Panc1 (cell line): ENCODE results near the gene ANKH. TPM values are rescaled to one million over a fixed set of nuclear protein-coding genes. Genes with fewer than 3 reads are reported as not detected.

Experiments
- ATAC-seq: fragments of 200-7000 bp; cut with Tn5 transposase; 2 replicates; pipeline ENCODE4 v1.9.1; 2020; ENCODE audit warnings: mild to moderate bottlenecking, moderate library complexity
- BruUV-seq: library from RNA; stranded (reverse); fragments of 400-500 nt; replicated peaks from 2 replicates; lab custom pipeline; 2021; lab: Mats Ljungman, UMichigan
- CTCF ChIA-PET: fragments of 300-600 bp; sonication (Branson Sonifier 250); formaldehyde crosslinking; loops from one replicate; lab custom pipeline; 2022; ENCODE audit warnings: antibody characterized with exemption; lab: Charles Lee
- POLR2A ChIA-PET: fragments of 300-600 bp; sonication (Branson Sonifier 250); formaldehyde crosslinking; loops from one replicate; lab custom pipeline; 2022; ENCODE audit warnings: antibody characterized with exemption; lab: Charles Lee
- DNase-seq: peaks from one replicate; pipeline ENCODE4 v3.0.0-alpha.2; 2010; ENCODE audit warnings: low read depth, low spot score
- H3K27ac ChIP-seq: 2 replicates; pipeline ENCODE4 v1.5.1; 2011; ENCODE audit warnings: mild to moderate bottlenecking, low read length, inconsistent platforms
- H3K27me3 ChIP-seq: fragments of 200-500 bp; sonication (Bioruptor generic); 2 replicates; pipeline ENCODE4 v1.6.0; 2014; ENCODE audit warnings: low read length, inconsistent platforms; ENCODE audit not compliant: control insufficient read depth, insufficient read depth
- H3K36me3 ChIP-seq: fragments of 200-500 bp; sonication (Bioruptor generic); 2 replicates; pipeline ENCODE4 v1.5.1; 2014; ENCODE audit warnings: inconsistent platforms, mild to moderate bottlenecking, low read length, moderate library complexity; ENCODE audit not compliant: control insufficient read depth, insufficient read depth
- H3K4me1 ChIP-seq: 2 replicates; pipeline ENCODE4 v1.5.1; 2011; ENCODE audit warnings: inconsistent platforms, mild to moderate bottlenecking, low read length, moderate library complexity; ENCODE audit not compliant: control insufficient read depth, insufficient read depth
- H3K4me3 ChIP-seq, 2 experiments: 2 replicates each; pipeline ENCODE4 v1.5.1; 2011 to 2012; ENCODE audit warnings: low read depth in 2 of 2, low read length in 2 of 2, mild to moderate bottlenecking in 2 of 2, inconsistent platforms in 1 of 2, moderate library complexity in 1 of 2
- H3K9me3 ChIP-seq: fragments of 200-500 bp; sonication (Bioruptor generic); 2 replicates; pipeline ENCODE4 v1.5.1; 2014; ENCODE audit warnings: low read depth, mild to moderate bottlenecking, inconsistent platforms, low read length, moderate library complexity; ENCODE audit not compliant: control insufficient read depth, insufficient read depth
- CTCF ChIP-seq: fragments of 450-650 bp; IDR thresholded peaks from 2 replicates; pipeline ENCODE4 v1.5.1; 2017; ENCODE audit warnings: mild to moderate bottlenecking
- POLR2AphosphoS5 ChIP-seq: IDR thresholded peaks from 2 replicates; pipeline ENCODE4 v1.6.1; 2012; ENCODE audit warnings: mild to moderate bottlenecking, low read depth, low read length, moderate library complexity
- SIN3A ChIP-seq: IDR thresholded peaks from 2 replicates; pipeline ENCODE4 v1.6.1; 2012; ENCODE audit warnings: low read depth, mild to moderate bottlenecking, low read length, moderate library complexity, borderline replicate concordance; ENCODE audit not compliant: insufficient read depth
- TCF7L2 ChIP-seq: IDR thresholded peaks from 2 replicates; pipeline ENCODE4 v1.6.1; 2011; ENCODE audit warnings: mild to moderate bottlenecking, low read depth, low read length, inconsistent platforms
- in situ Hi-C: cut with HindIII; loops from 2 replicates; pipeline ENCODE4 v1.10.0; 2016; ENCODE audit warnings: low sequenced_read_pairs, low pct_unique_long_range_greater_than_20kb
- intact Hi-C: fragments of 100-400 bp; cut with micrococcal nuclease; formaldehyde crosslinking; loops from one replicate; pipeline ENCODE4 v1.10.0; 2022; ENCODE audit not compliant: unreplicated experiment
- total RNA-seq: library from RNA; stranded (reverse); gene quantifications from one replicate; pipeline ENCODE4 v1.2.1, GENCODE V29; 2021; ENCODE audit not compliant: unreplicated experiment
- TF ChIP-seq, protein P1 (sequence below), 2 experiments: IDR thresholded peaks; 2 replicates each; pipeline ENCODE4 v1.6.1; 2011 to 2012; ENCODE audit warnings: low read depth in 2 of 2, control low read depth in 1 of 2, low read length in 1 of 2, mild to moderate bottlenecking in 1 of 2, moderate library complexity in 1 of 2; ENCODE audit not compliant: insufficient read depth in 1 of 2

The ANKH gene
- total RNA-seq, 1 experiment from 2014 or later: 11.2 TPM

- no TSS peak for BruUV-seq
- Histone ChIP-seq H3K4me3 (no peak overlapping the region), H3K4me1 (no peaks in the 10 kb centered on the region), H3K27me3 (no peaks in the 10 kb centered on the region), H3K9me3 (no peaks in the 10 kb centered on the region), H3K27ac (no peak overlapping the region), H3K36me3 (no peaks in the 10 kb centered on the region)
- in situ Hi-C loops: no loop called here
- TF ChIP-seq CTCF: no peak
- no peak for TF ChIP-seq POLR2AphosphoS5
- no peak for TF ChIP-seq SIN3A
- no peak for TF ChIP-seq TCF7L2
- TF ChIP-seq, protein P1, sequence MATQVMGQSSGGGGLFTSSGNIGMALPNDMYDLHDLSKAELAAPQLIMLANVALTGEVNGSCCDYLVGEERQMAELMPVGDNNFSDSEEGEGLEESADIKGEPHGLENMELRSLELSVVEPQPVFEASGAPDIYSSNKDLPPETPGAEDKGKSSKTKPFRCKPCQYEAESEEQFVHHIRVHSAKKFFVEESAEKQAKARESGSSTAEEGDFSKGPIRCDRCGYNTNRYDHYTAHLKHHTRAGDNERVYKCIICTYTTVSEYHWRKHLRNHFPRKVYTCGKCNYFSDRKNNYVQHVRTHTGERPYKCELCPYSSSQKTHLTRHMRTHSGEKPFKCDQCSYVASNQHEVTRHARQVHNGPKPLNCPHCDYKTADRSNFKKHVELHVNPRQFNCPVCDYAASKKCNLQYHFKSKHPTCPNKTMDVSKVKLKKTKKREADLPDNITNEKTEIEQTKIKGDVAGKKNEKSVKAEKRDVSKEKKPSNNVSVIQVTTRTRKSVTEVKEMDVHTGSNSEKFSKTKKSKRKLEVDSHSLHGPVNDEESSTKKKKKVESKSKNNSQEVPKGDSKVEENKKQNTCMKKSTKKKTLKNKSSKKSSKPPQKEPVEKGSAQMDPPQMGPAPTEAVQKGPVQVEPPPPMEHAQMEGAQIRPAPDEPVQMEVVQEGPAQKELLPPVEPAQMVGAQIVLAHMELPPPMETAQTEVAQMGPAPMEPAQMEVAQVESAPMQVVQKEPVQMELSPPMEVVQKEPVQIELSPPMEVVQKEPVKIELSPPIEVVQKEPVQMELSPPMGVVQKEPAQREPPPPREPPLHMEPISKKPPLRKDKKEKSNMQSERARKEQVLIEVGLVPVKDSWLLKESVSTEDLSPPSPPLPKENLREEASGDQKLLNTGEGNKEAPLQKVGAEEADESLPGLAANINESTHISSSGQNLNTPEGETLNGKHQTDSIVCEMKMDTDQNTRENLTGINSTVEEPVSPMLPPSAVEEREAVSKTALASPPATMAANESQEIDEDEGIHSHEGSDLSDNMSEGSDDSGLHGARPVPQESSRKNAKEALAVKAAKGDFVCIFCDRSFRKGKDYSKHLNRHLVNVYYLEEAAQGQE (IDR thresholded peaks at IDR 0.05; ENCODE audit: insufficient read depth in 1 of 2, low read depth in 2 of 2, low read length in 1 of 2): no peak
- DNase-seq: no peak
- CTCF ChIA-PET: interaction anchor here (0.7 kb wide), 1 partner anchor 117 kb away, joined by 3 read pairs; no protein-coding TSS in a partner anchor
- ATAC-seq: no peak
- POLR2A ChIA-PET: no interaction called here
- intact Hi-C loops: no loop called here
Observed at GRCh38 chr5:14802541-14802940, 69.0 kb downstream of the ANKH start.

DNA sequence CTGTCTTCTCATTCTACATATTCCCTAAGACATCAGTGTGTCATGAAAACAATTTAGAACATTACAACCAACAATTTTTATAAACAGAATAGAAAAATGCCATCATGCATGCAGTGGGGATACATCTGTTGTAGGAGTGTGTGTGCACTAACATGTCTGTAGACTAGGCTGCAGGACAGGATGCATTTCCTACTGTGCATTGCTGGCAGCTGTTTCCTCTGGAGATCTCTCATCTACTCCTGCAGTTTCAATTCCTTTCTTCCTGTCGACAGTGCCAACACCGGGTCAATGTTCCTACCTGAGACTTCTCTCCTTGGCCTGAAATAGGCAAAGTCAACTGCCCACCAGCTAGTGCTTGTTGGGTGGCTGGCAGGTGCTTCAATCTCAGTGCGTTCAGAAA lies 69.8 kb downstream of the ANKH start:
- intact Hi-C loops: no loop called here
- no peak overlapping the region for H3K27ac ChIP-seq
- POLR2A ChIA-PET: no interaction called here

More for the DNA sequence above, 69.8 kb downstream of the ANKH start:
- Histone ChIP-seq H3K36me3 (no peaks in the 10 kb centered on the region), H3K9me3 (no peaks in the 10 kb centered on the region), H3K27me3 (no peaks in the 10 kb centered on the region), H3K4me3 (no peak overlapping the region), H3K4me1 (no peaks in the 10 kb centered on the region)
- no TSS peak for BruUV-seq
- in situ Hi-C loops: no loop called here
- CTCF ChIA-PET: no interaction called here
- ATAC-seq (no peak), DNase-seq (no peak)
- TF ChIP-seq, protein P1 (IDR thresholded peaks at IDR 0.05; ENCODE audit: insufficient read depth in 1 of 2, low read depth in 2 of 2, low read length in 1 of 2): no peak
- TF ChIP-seq POLR2AphosphoS5 (no peak), SIN3A (no peak), CTCF (no peak), TCF7L2 (no peak)
